AG10803 (cell line): ENCODE results near the gene DTL.

Experiments
- DNase-seq: peaks from one replicate; pipeline ENCODE4 v3.0.0; 2010; ENCODE audit warnings: low read depth
- H3K4me3 ChIP-seq: 2 replicates; pipeline ENCODE4 v1.5.1; 2011; ENCODE audit warnings: mild to moderate bottlenecking, low read length, control low read depth
- TF ChIP-seq, protein P1 (sequence below): conservative IDR thresholded peaks from 2 replicates; pipeline ENCODE4 v1.5.1; 2011; ENCODE audit warnings: mild to moderate bottlenecking, low read length, control low read depth, inconsistent platforms

DTL gene

DNA sequence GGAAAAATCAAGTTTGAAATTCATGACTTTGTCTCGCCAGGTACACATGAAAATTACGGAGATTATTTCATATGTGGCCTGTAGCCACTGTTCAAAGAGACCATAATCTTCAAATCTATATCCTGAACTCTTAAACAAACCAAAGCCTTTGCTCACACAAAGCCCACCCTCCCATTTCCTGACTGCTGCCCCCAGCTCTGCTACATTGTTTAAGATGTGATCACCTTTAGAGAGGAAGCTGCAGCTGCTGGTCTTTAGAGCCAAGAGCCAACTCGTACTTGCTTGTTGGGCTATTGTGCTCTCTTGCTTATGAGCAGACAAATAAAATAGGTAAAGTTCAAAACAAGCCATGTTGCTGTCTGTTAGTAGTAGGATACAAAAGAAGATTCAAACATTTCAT lies 71.9 kb downstream of the DTL start:
- TF ChIP-seq, protein P1, sequence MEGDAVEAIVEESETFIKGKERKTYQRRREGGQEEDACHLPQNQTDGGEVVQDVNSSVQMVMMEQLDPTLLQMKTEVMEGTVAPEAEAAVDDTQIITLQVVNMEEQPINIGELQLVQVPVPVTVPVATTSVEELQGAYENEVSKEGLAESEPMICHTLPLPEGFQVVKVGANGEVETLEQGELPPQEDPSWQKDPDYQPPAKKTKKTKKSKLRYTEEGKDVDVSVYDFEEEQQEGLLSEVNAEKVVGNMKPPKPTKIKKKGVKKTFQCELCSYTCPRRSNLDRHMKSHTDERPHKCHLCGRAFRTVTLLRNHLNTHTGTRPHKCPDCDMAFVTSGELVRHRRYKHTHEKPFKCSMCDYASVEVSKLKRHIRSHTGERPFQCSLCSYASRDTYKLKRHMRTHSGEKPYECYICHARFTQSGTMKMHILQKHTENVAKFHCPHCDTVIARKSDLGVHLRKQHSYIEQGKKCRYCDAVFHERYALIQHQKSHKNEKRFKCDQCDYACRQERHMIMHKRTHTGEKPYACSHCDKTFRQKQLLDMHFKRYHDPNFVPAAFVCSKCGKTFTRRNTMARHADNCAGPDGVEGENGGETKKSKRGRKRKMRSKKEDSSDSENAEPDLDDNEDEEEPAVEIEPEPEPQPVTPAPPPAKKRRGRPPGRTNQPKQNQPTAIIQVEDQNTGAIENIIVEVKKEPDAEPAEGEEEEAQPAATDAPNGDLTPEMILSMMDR: no peak

DNA sequence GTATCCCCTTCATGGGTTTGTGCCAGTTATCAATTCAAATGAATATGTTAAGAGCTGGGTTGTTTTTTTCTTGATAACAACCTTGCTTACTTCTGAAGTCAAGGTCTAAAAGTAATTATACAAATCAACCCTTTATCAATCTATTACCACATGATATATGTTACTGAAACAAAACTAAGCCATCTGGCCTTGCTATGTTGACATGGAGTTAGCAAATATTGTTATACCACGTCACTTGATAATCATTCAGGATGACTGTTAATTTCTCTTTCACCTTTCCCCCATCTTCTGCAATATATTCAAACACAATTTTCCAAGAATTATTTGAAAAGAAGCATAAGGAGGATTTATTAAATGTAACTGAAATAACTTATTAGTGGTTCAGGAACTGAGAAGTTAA lies 72.6 kb downstream of the DTL start:
- no peak for DNase-seq
- TF ChIP-seq, protein P1: no peak
- no peak overlapping the region for H3K4me3 ChIP-seq

More for the DNA sequence above, 71.9 kb downstream of the DTL start:
- no peak for DNase-seq
- no peak overlapping the region for H3K4me3 ChIP-seq

GRCh38 chr1:212108981-212109380 lies 73.4 kb downstream of the DTL start:
- no peak overlapping the region for H3K4me3 ChIP-seq
- TF ChIP-seq, protein P1: no peak
- DNase-seq: no peak

- DNase-seq: no peak
- no peak overlapping the region for H3K4me3 ChIP-seq
- TF ChIP-seq, protein P1: no peak
These were observed 74.2 kb downstream of the DTL start for GRCh38 chr1:212109728-212110127.

DNA sequence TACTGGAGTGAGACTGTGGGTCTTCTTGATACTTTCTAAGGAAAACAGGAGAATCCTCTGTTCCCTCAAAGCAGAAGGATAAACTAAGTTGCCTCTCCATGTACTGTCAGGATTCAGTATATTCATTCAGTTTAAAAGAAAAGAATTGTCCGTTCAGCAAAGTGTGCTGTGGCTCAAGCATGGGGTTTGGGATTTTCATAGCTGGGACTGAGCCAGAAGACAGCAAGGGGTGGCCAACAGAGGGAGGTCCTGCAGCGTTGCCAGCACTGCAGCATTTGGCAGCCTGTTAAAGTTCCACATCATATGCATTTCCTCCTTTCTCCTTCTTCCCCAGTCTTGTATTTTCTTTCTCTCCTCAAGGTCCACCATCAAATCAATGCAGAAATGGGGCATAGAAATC lies 75.1 kb downstream of the DTL start:
- no peak overlapping the region for H3K4me3 ChIP-seq
- peak; percentile 45 for DNase-seq
- TF ChIP-seq, protein P1: peak; percentile 29; the same call in 1 of the 2 replicates

DNA sequence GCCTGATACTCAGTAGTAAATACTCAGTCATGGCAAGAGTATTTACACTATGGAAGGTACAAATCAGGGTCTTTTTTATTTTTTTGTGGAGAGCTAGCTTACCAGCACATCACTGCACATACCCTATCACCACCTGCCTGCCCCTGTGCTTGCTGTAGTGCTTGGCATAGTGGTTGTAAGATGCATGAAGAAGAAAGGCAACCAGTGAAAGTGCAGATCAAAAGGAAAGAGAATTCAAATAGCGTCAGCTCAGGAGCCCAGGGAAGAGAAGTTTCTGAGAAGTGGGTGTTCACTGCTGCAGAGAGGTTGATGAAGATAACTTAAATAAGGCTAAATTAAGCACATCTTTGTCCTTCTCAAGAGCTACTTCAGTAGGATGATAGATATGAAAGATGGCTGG lies 76.0 kb downstream of the DTL start:
- DNase-seq: no peak
- no peak overlapping the region for H3K4me3 ChIP-seq
- TF ChIP-seq, protein P1: no peak

DNA sequence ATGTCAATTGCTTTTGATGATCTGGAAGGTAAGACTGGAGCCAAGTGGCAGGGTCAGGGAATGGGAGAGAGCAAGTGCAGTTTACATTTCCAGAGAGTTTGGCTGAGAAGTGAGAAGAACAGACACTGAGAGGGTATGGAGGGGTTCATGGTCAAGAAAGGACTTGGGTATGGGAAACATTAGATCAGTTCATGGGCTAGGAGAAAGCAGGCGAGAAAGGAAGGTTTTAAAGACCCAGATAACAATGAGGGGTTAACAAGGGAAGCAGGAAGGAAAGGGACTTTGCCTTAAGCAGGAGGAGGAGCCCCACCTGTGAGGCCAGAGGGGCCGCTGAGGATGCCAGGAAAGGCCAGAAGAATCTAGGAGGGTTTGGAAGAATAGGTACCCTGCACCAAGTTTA lies 78.2 kb downstream of the DTL start:
- TF ChIP-seq, protein P1: no peak

More for the DNA sequence above, 78.2 kb downstream of the DTL start:
- DNase-seq: no peak
- H3K4me3 ChIP-seq: no peak overlapping the region
